ENCODE results near the gene NOC2L.

DNA sequence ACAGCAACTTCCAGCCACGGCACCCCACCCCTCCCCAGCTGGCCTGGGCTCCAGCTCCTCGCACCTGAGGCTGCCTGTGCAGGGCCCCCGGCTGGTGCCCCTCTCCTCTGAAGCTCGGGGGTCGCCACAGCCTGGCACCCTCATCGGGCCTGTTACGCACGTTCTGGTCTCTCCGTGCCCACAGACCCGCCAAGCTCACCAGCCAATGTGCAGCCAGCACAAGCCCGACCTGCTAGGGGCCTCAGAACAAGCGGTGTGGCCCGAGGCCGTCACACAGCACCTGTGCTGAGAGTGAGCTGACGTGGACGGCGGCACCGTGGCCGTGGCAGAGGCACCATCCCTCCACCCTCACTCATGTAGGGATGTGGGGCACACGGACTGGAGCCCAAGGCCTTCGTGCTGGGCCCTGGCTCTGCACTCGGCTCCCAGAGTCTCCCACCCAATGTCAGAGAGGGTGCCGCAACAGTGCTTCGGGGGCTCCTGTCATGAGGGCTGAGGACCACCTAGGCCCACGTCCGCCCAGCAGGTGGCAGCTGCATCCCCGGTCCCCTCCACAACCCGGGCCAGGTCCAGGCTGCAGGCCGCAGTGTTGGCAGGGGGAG, 39.7 kb downstream of the NOC2L start:
- TF ChIP-seq EZH2 (IDR thresholded peaks at IDR 0.05; ENCODE audit: borderline replicate concordance, low read depth, low read length, poor library complexity, severe bottlenecking): no peak
- TF ChIP-seq, protein P1, sequence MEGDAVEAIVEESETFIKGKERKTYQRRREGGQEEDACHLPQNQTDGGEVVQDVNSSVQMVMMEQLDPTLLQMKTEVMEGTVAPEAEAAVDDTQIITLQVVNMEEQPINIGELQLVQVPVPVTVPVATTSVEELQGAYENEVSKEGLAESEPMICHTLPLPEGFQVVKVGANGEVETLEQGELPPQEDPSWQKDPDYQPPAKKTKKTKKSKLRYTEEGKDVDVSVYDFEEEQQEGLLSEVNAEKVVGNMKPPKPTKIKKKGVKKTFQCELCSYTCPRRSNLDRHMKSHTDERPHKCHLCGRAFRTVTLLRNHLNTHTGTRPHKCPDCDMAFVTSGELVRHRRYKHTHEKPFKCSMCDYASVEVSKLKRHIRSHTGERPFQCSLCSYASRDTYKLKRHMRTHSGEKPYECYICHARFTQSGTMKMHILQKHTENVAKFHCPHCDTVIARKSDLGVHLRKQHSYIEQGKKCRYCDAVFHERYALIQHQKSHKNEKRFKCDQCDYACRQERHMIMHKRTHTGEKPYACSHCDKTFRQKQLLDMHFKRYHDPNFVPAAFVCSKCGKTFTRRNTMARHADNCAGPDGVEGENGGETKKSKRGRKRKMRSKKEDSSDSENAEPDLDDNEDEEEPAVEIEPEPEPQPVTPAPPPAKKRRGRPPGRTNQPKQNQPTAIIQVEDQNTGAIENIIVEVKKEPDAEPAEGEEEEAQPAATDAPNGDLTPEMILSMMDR (conservative IDR thresholded peaks at IDR 0.05; ENCODE audit: low read depth, low read length): no peak
